HepG2 (cell line): ENCODE results near the gene ELFN1. TPM values are rescaled to one million over a fixed set of nuclear protein-coding genes. Genes with fewer than 3 reads are reported as not detected.

Experiments
- BCL6 ChIP-seq: IDR thresholded peaks from 2 replicates; pipeline ENCODE4 v1.6.1; 2016; ENCODE audit warnings: missing genetic modification reagents, missing compliant biosample characterization
- DMAP1 ChIP-seq: IDR thresholded peaks from 2 replicates; pipeline ENCODE4 v1.6.1; 2016
- ISX ChIP-seq: sonication (generic); formaldehyde crosslinking; conservative IDR thresholded peaks from 2 replicates; pipeline ENCODE4 v1.5.0; 2020; ENCODE audit warnings: missing genetic modification reagents
- PHF20 ChIP-seq: sonication (generic); formaldehyde crosslinking; IDR thresholded peaks from 2 replicates; pipeline ENCODE4 v1.5.0; 2020; ENCODE audit warnings: mild to moderate bottlenecking, missing genetic modification reagents
- PPARG ChIP-seq: conservative IDR thresholded peaks from 2 replicates; pipeline ENCODE4 v1.6.1; 2016; ENCODE audit warnings: missing biosample characterization, missing genetic modification reagents
- SIX1 ChIP-seq: sonication (generic); formaldehyde crosslinking; IDR thresholded peaks from 2 replicates; pipeline ENCODE4 v1.4.0; 2020; ENCODE audit warnings: missing genetic modification reagents, borderline replicate concordance
- SMAD3 ChIP-seq: sonication (generic); formaldehyde crosslinking; IDR thresholded peaks from 2 replicates; pipeline ENCODE4 v1.4.0; 2020; ENCODE audit warnings: missing genetic modification reagents
- ZMYM4 ChIP-seq: sonication (generic); formaldehyde crosslinking; IDR thresholded peaks from 2 replicates; pipeline ENCODE4 v1.8.1; 2023; ENCODE audit warnings: mild to moderate bottlenecking, missing genetic modification reagents
- ZNF136 ChIP-seq: sonication (generic); formaldehyde crosslinking; IDR thresholded peaks from 2 replicates; pipeline ENCODE4 v1.8.1; 2022; ENCODE audit warnings: low read depth, mild to moderate bottlenecking, moderate library complexity, missing genetic modification reagents
- polyA plus RNA-seq, 8 experiments: library from polyadenylated mRNA; depleted of rRNA in 3 of 8; stranded (reverse) in 7 of 8; unstranded in 1 of 8; fragments of >200 nt; fragmentation: Illumina TruSeq in 4 of 8; extraction: Trizol in 4 of 8; gene quantifications; 2 replicates each; pipeline versions ENCODE4 v1.2.1 to v1.2.3, GENCODE V29; 2011 to 2016; ENCODE audit warnings: low read depth in 4 of 8, missing spikeins in 1 of 8, mixed read lengths in 1 of 8; ENCODE audit not compliant: insufficient read depth in 1 of 8
- total RNA-seq, 5 experiments: library from RNA; depleted of rRNA; stranded (reverse); fragments of >200 nt; fragmentation: Illumina TruSeq; extraction: Trizol; gene quantifications; 2 replicates each; pipeline ENCODE4 v1.2.3, GENCODE V29; 2016; ENCODE audit warnings: low read depth in 1 of 5
- TF ChIP-seq, protein P1 (sequence below): sonication (generic); formaldehyde crosslinking; IDR thresholded peaks from 2 replicates; pipeline ENCODE4 v1.4.0; 2020; ENCODE audit warnings: missing genetic modification reagents
- TF ChIP-seq, protein P2 (sequence below): sonication (generic); formaldehyde crosslinking; IDR thresholded peaks from 2 replicates; pipeline ENCODE4 v1.5.0; 2020; ENCODE audit warnings: missing genetic modification reagents
- TF ChIP-seq, protein P3 (sequence below): sonication (generic); formaldehyde crosslinking; IDR thresholded peaks from 2 replicates; pipeline ENCODE4 v1.8.0; 2022; ENCODE audit warnings: missing genetic modification reagents, mild to moderate bottlenecking, moderate library complexity, borderline replicate concordance
- TF ChIP-seq, protein P4 (sequence below): sonication (generic); formaldehyde crosslinking; IDR thresholded peaks from 2 replicates; pipeline ENCODE4 v1.8.0; 2022; ENCODE audit warnings: missing genetic modification reagents, mild to moderate bottlenecking, inconsistent platforms, borderline replicate concordance

ELFN1 gene
- total and polyA plus RNA-seq, 2 of the 13 experiments (the other 11 are each of a cell fraction or from before 2014, with no cell fraction given), result 0.13 to 0.18 TPM

DNA sequence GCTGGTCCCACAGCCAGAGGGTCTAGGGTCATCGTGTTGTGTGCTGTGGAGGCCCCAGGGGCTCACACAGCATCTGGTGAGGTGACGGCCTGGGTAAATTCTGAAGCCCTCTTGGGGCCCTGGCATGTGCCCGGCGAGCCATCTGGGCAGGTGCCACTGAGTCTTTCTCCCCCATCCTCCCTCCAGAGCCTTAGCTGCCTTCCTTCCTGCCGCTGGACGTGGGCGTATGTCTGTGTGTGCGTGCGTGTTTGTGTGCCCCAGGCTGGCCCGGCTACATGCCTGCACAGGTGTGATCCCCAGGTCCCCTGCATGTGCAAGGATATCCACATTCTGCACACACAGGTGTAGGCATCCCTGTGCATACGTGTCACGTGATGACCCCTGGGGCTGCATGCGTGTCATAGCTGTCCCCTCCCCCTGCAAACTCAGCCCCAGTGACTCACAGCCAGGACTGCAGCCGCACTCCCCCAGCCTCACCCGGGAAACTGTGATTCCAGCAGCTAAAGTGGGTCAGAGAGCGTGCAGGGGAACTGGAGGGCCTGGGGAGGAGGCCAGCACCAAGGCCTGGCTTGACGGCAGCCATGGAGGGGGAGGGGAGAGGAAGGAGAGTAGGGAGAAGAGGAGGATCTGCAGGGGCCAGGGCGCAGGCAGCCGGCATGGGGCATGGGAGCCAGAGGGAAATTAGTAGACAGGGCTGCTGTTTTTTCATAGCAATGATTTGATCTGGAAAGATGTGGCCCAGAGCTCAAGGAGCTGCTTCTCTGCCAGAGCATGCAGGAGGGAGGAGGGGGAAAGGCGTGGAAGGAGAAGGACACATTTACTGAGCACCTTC is 46.4 kb downstream of the ELFN1 start (continued):
- TF ChIP-seq, protein P1, sequence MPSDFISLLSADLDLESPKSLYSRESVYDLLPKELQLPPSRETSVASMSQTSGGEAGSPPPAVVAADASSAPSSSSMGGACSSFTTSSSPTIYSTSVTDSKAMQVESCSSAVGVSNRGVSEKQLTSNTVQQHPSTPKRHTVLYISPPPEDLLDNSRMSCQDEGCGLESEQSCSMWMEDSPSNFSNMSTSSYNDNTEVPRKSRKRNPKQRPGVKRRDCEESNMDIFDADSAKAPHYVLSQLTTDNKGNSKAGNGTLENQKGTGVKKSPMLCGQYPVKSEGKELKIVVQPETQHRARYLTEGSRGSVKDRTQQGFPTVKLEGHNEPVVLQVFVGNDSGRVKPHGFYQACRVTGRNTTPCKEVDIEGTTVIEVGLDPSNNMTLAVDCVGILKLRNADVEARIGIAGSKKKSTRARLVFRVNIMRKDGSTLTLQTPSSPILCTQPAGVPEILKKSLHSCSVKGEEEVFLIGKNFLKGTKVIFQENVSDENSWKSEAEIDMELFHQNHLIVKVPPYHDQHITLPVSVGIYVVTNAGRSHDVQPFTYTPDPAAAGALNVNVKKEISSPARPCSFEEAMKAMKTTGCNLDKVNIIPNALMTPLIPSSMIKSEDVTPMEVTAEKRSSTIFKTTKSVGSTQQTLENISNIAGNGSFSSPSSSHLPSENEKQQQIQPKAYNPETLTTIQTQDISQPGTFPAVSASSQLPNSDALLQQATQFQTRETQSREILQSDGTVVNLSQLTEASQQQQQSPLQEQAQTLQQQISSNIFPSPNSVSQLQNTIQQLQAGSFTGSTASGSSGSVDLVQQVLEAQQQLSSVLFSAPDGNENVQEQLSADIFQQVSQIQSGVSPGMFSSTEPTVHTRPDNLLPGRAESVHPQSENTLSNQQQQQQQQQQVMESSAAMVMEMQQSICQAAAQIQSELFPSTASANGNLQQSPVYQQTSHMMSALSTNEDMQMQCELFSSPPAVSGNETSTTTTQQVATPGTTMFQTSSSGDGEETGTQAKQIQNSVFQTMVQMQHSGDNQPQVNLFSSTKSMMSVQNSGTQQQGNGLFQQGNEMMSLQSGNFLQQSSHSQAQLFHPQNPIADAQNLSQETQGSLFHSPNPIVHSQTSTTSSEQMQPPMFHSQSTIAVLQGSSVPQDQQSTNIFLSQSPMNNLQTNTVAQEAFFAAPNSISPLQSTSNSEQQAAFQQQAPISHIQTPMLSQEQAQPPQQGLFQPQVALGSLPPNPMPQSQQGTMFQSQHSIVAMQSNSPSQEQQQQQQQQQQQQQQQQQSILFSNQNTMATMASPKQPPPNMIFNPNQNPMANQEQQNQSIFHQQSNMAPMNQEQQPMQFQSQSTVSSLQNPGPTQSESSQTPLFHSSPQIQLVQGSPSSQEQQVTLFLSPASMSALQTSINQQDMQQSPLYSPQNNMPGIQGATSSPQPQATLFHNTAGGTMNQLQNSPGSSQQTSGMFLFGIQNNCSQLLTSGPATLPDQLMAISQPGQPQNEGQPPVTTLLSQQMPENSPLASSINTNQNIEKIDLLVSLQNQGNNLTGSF (CRISPR knock-in tag), result no peak
- TF ChIP-seq SIX1 (no peak), ISX (CRISPR knock-in tag) (no peak), ZMYM4 (no peak), PPARG (CRISPR knock-in tag) (peak; percentile 89), SMAD3 (no peak), BCL6 (CRISPR knock-in tag) (no peak), ZNF136 (CRISPR knock-in tag) (no peak), DMAP1 (CRISPR knock-in tag) (no peak), PHF20 (CRISPR knock-in tag) (no peak)
- TF ChIP-seq, protein P2, sequence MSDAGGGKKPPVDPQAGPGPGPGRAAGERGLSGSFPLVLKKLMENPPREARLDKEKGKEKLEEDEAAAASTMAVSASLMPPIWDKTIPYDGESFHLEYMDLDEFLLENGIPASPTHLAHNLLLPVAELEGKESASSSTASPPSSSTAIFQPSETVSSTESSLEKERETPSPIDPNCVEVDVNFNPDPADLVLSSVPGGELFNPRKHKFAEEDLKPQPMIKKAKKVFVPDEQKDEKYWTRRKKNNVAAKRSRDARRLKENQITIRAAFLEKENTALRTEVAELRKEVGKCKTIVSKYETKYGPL, result no peak
- TF ChIP-seq, protein P3, sequence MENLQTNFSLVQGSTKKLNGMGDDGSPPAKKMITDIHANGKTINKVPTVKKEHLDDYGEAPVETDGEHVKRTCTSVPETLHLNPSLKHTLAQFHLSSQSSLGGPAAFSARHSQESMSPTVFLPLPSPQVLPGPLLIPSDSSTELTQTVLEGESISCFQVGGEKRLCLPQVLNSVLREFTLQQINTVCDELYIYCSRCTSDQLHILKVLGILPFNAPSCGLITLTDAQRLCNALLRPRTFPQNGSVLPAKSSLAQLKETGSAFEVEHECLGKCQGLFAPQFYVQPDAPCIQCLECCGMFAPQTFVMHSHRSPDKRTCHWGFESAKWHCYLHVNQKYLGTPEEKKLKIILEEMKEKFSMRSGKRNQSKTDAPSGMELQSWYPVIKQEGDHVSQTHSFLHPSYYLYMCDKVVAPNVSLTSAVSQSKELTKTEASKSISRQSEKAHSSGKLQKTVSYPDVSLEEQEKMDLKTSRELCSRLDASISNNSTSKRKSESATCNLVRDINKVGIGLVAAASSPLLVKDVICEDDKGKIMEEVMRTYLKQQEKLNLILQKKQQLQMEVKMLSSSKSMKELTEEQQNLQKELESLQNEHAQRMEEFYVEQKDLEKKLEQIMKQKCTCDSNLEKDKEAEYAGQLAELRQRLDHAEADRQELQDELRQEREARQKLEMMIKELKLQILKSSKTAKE (CRISPR knock-in tag), result 0 out of 2 replicates have a peak, but pooled peaks have one; percentile 19
- TF ChIP-seq, protein P4, sequence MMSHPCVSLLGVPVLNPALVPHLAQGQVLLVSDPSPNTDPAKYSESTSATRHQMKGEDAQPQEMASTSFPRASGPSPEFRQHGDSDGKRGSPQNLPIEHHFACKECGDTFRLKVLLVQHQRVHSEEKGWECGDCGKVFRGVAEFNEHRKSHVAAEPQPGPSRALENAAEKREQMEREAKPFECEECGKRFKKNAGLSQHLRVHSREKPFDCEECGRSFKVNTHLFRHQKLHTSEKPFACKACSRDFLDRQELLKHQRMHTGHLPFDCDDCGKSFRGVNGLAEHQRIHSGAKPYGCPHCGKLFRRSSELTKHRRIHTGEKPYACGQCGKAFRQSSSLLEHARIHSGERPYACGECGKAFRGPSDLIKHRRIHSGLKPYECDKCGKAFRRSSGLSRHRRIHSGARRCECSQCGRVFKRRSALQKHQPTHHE (CRISPR knock-in tag), result no peak
